Chondrocyte (in vitro differentiated cells): ENCODE data around the gene BTG4. TPM values are rescaled to one million over a fixed set of nuclear protein-coding genes. Genes with fewer than 3 reads are reported as not detected.
A peak's percentile ranks its signal among the peaks of the same experiment; 100 is the strongest.

ENCODE experiments used
- DNase-seq: peaks from one replicate; pipeline ENCODE4 v3.0.0; 2021; ENCODE audit warnings: mixed read lengths, low spot score
- H3K27ac Mint-ChIP-seq: one replicate; pipeline ENCODE4 v1.8.0; 2021; ENCODE audit warnings: mild to moderate bottlenecking, moderate library complexity, mixed read lengths; ENCODE audit not compliant: unreplicated experiment
- H3K27me3 Mint-ChIP-seq: 2 replicates; pipeline ENCODE4 v1.8.0; 2021; ENCODE audit warnings: low read depth, mixed read lengths
- H3K36me3 Mint-ChIP-seq: 2 replicates; pipeline ENCODE4 v1.8.0; 2021; ENCODE audit warnings: low read depth, mixed read lengths
- H3K4me1 Mint-ChIP-seq: 2 replicates; pipeline ENCODE4 v1.8.0; 2021; ENCODE audit warnings: low read depth, mild to moderate bottlenecking, mixed read lengths
- H3K4me3 Mint-ChIP-seq: one replicate; pipeline ENCODE4 v1.8.0; 2021; ENCODE audit warnings: mild to moderate bottlenecking, moderate library complexity, mixed read lengths; ENCODE audit not compliant: unreplicated experiment
- H3K9me3 Mint-ChIP-seq: 2 replicates; pipeline ENCODE4 v1.8.0; 2021; ENCODE audit warnings: low read depth, mixed read lengths
- total RNA-seq: library from RNA; stranded (reverse); gene quantifications from 3 replicates; pipeline ENCODE4 v1.2.1, GENCODE V29; 2021
- TF ChIP-seq, protein P1 (sequence below): fragments of 200-600 bp; sonication (generic); IDR thresholded peaks from 2 replicates; pipeline ENCODE4 v1.5.0; 2021; ENCODE audit warnings: antibody characterized with exemption, mild to moderate bottlenecking, moderate library complexity

The BTG4 gene
- total RNA-seq, 1 donor from 2014 or later = not detected

GRCh38 chr11:111549196-111549868 is 37.1 kb upstream of the BTG4 start:
- Mint-ChIP-seq H3K27me3 (no peaks in the 10 kb centered on the region), H3K36me3 (peaks cover 22% of the 10 kb centered on the region), H3K4me1 (no peaks in the 10 kb centered on the region), H3K27ac (no peak overlapping the region), H3K4me3 (no peak overlapping the region), H3K9me3 (no peaks in the 10 kb centered on the region)
- TF ChIP-seq, protein P1, sequence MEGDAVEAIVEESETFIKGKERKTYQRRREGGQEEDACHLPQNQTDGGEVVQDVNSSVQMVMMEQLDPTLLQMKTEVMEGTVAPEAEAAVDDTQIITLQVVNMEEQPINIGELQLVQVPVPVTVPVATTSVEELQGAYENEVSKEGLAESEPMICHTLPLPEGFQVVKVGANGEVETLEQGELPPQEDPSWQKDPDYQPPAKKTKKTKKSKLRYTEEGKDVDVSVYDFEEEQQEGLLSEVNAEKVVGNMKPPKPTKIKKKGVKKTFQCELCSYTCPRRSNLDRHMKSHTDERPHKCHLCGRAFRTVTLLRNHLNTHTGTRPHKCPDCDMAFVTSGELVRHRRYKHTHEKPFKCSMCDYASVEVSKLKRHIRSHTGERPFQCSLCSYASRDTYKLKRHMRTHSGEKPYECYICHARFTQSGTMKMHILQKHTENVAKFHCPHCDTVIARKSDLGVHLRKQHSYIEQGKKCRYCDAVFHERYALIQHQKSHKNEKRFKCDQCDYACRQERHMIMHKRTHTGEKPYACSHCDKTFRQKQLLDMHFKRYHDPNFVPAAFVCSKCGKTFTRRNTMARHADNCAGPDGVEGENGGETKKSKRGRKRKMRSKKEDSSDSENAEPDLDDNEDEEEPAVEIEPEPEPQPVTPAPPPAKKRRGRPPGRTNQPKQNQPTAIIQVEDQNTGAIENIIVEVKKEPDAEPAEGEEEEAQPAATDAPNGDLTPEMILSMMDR = no peak
- no peak for DNase-seq

GRCh38 chr11:111548525-111548924 is 36.3 kb upstream of the BTG4 start:
- TF ChIP-seq, protein P1 = no peak
- Mint-ChIP-seq H3K4me3 (no peak overlapping the region), H3K27ac (no peak overlapping the region), H3K36me3 (peaks cover 22% of the 10 kb centered on the region), H3K9me3 (no peaks in the 10 kb centered on the region), H3K4me1 (no peaks in the 10 kb centered on the region), H3K27me3 (no peaks in the 10 kb centered on the region)
- DNase-seq = no peak

- H3K4me1 Mint-ChIP-seq = peaks cover 13% of the 10 kb centered on the region
- no peak overlapping the region for H3K4me3 Mint-ChIP-seq
- H3K9me3 Mint-ChIP-seq = peaks cover 4% of the 10 kb centered on the region
- TF ChIP-seq, protein P1 = no peak
- no peak overlapping the region for H3K27ac Mint-ChIP-seq
- DNase-seq = no peak
- no peaks in the 10 kb centered on the region for H3K27me3 Mint-ChIP-seq
- H3K36me3 Mint-ChIP-seq = peaks cover 14% of the 10 kb centered on the region
These were observed 30.6 kb upstream of the BTG4 start for GRCh38 chr11:111542606-111543275.

DNA sequence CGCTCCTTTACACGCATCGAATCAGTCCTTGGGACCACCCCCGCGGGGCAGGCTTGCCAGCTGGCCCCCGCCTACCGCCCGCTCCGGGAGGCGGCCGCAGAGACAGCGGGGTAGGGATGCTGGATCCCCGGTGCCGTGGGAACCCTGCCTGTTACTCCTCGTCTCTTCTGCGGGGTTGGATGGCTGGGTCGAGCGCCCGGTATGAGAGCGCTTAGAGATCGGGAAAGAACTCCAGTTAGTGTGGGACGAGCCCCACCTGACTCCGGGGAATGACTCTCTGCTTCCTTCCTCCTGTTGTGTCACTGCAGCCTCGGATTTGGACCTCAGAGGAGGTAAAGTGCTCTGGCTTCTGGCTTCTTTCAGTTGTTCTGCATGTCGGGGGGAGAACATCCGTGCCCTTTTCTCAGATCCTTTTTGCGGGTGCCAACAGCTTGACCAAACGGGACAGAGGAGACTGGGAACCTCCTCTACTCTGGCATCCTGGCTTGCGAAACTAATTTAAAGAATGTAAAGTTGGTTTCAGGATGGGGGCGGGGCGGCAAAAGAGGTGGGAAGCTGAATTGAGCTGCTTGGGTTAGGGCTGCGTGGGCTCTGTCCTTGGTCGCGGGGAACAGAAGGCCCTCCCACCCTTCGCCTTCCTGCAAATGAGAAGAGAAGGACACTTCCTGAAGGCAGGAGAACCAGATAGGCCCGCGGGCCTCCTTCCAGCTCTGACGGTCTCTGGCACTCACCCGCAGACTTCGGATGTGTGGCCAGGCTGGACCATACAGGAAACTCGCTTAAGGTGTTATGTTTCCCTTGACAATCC is 29.3 kb upstream of the BTG4 start:
- H3K4me3 Mint-ChIP-seq = peak overlapping the region; percentile 72
- H3K4me1 Mint-ChIP-seq = peaks cover 13% of the 10 kb centered on the region
- H3K27me3 Mint-ChIP-seq = peaks cover 3% of the 10 kb centered on the region
- TF ChIP-seq, protein P1 = no peak
- peaks cover 11% of the 10 kb centered on the region for H3K36me3 Mint-ChIP-seq
- peaks cover 4% of the 10 kb centered on the region for H3K9me3 Mint-ChIP-seq
- peak overlapping the region; percentile 82 for H3K27ac Mint-ChIP-seq
- DNase-seq = no peak

DNA sequence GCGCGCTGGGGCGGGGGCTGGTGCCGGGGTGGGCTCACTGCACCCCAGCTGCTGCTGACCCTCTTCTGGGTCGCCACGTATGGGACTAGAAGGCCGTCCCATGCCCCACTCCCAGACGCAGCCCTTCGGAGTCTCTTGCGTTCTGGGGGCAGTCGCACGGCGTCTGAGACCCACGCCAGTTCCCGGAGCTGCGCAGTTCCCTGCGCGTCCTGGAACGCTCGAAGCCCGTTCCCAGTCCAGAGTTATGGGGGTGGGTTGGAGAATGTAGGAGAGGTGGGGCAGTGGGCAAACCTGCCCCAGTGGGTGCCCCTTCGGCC is 28.7 kb upstream of the BTG4 start:
- H3K27ac Mint-ChIP-seq = no peak overlapping the region
- peaks cover 6% of the 10 kb centered on the region for H3K36me3 Mint-ChIP-seq
- peaks cover 4% of the 10 kb centered on the region for H3K9me3 Mint-ChIP-seq
- DNase-seq = no peak
- TF ChIP-seq, protein P1 = no peak
- H3K4me1 Mint-ChIP-seq = peaks cover 13% of the 10 kb centered on the region
- H3K4me3 Mint-ChIP-seq = peak overlapping the region; percentile 72
- H3K27me3 Mint-ChIP-seq = peaks cover 3% of the 10 kb centered on the region
